HFFc6 (cell line): ENCODE measurements around the gene C16orf92. TPM values are rescaled to one million over a fixed set of nuclear protein-coding genes. Genes with fewer than 3 reads are reported as not detected.

ENCODE experiments used
- DNase-seq: peaks from one replicate; pipeline ENCODE4 v3.0.0-alpha.2; 2018
- H3K27ac Mint-ChIP-seq: 2 replicates; pipeline ENCODE4 v1.8.0; 2020; ENCODE audit warnings: mild to moderate bottlenecking, mixed read lengths
- H3K27me3 Mint-ChIP-seq: 2 replicates; pipeline ENCODE4 v1.8.0; 2021; ENCODE audit warnings: mild to moderate bottlenecking, moderate library complexity, mixed read lengths; ENCODE audit not compliant: insufficient read depth
- H3K36me3 Mint-ChIP-seq: 2 replicates; pipeline ENCODE4 v1.8.0; 2021; ENCODE audit warnings: low read depth, mixed read lengths
- H3K4me1 Mint-ChIP-seq: 2 replicates; pipeline ENCODE4 v1.8.0; 2020; ENCODE audit warnings: low read depth, mixed read lengths
- H3K4me3 Mint-ChIP-seq: 2 replicates; pipeline ENCODE4 v1.8.0; 2020; ENCODE audit warnings: mild to moderate bottlenecking, moderate library complexity, mixed read lengths
- H3K9me3 Mint-ChIP-seq: 2 replicates; pipeline ENCODE4 v1.8.0; 2020; ENCODE audit warnings: mild to moderate bottlenecking, mixed read lengths
- CTCF ChIP-seq: fragments of 200-600 bp; sonication (generic); IDR thresholded peaks from 2 replicates; pipeline ENCODE4 v1.5.0; 2021; ENCODE audit warnings: antibody characterized with exemption, mild to moderate bottlenecking
- total RNA-seq, 6 experiments: library from RNA; stranded (reverse); fragmentation: NEBNext Ultra II Directional; extraction: Animal tissue kit (Norgen Biotek cat#: 25700); gene quantifications; 2 replicates in 1 of 6; 3 replicates in 5 of 6; pipeline ENCODE4 v1.2.3, GENCODE V29; 2021

Gene C16orf92
- total RNA-seq, 6 experiments from 2014 or later, result not detected

- DNase-seq, result peak; percentile 74
- no peak for TF ChIP-seq CTCF
- peaks cover 2% of the 10 kb centered on the region for H3K27me3 Mint-ChIP-seq
- no peaks in the 10 kb centered on the region for H3K9me3 Mint-ChIP-seq
- peaks cover 4% of the 10 kb centered on the region; the same call in 1 of the 2 replicates for H3K36me3 Mint-ChIP-seq
- H3K4me3 Mint-ChIP-seq, result peak overlapping the region; percentile 81
- H3K4me1 Mint-ChIP-seq, result peaks cover 36% of the 10 kb centered on the region
- peak overlapping the region; percentile 92 for H3K27ac Mint-ChIP-seq
These were observed 28.5 kb downstream of the C16orf92 start for GRCh38 chr16:30051518-30051917.

GRCh38 chr16:30052671-30053372 is 29.8 kb downstream of the C16orf92 start:
- TF ChIP-seq CTCF, result no peak
- peaks cover 4% of the 10 kb centered on the region; the same call in 1 of the 2 replicates for H3K36me3 Mint-ChIP-seq
- H3K9me3 Mint-ChIP-seq, result no peaks in the 10 kb centered on the region
- H3K4me1 Mint-ChIP-seq, result peaks cover 36% of the 10 kb centered on the region
- H3K27ac Mint-ChIP-seq, result peak overlapping the region; percentile 86
- peak; percentile 93 for DNase-seq
- peaks cover 2% of the 10 kb centered on the region for H3K27me3 Mint-ChIP-seq
- H3K4me3 Mint-ChIP-seq, result peak overlapping the region; percentile 90

GRCh38 chr16:30053376-30054015 is 30.5 kb downstream of the C16orf92 start:
- H3K9me3 Mint-ChIP-seq, result no peaks in the 10 kb centered on the region

GRCh38 chr16:30054451-30054850 is 31.5 kb downstream of the C16orf92 start:
- Mint-ChIP-seq H3K4me1 (peaks cover 36% of the 10 kb centered on the region), H3K27me3 (peaks cover 2% of the 10 kb centered on the region), H3K36me3 (peaks cover 9% of the 10 kb centered on the region; the same call in 1 of the 2 replicates), H3K27ac (peak overlapping the region; percentile 81), H3K9me3 (no peaks in the 10 kb centered on the region), H3K4me3 (peak overlapping the region; percentile 90)
- no peak for DNase-seq
- no peak for TF ChIP-seq CTCF

More at GRCh38 chr16:30053376-30054015, 30.5 kb downstream of the C16orf92 start:
- peak overlapping the region; percentile 90 for H3K4me3 Mint-ChIP-seq
- no peak for TF ChIP-seq CTCF
- H3K36me3 Mint-ChIP-seq, result peaks cover 4% of the 10 kb centered on the region; the same call in 1 of the 2 replicates
- DNase-seq, result peak; percentile 68
- peaks cover 2% of the 10 kb centered on the region for H3K27me3 Mint-ChIP-seq
- peaks cover 36% of the 10 kb centered on the region for H3K4me1 Mint-ChIP-seq
- peak overlapping the region; percentile 86 for H3K27ac Mint-ChIP-seq

- Mint-ChIP-seq H3K4me3 (peak overlapping the region; percentile 90), H3K9me3 (no peaks in the 10 kb centered on the region), H3K36me3 (peaks cover 9% of the 10 kb centered on the region; the same call in 1 of the 2 replicates), H3K27ac (peak overlapping the region; percentile 81), H3K4me1 (peaks cover 36% of the 10 kb centered on the region), H3K27me3 (peaks cover 2% of the 10 kb centered on the region)
- DNase-seq, result no peak
- peak; percentile 63 for TF ChIP-seq CTCF
These were observed 32.1 kb downstream of the C16orf92 start for GRCh38 chr16:30054959-30055553.
